AG10803 (cell line): ENCODE results near the gene SFXN5.
A peak's percentile ranks its signal among the peaks of the same experiment; 100 is the strongest.

Source experiments
- DNase-seq: peaks from one replicate; pipeline ENCODE4 v3.0.0; 2010; ENCODE audit warnings: low read depth
- H3K4me3 ChIP-seq: 2 replicates; pipeline ENCODE4 v1.5.1; 2011; ENCODE audit warnings: mild to moderate bottlenecking, low read length, control low read depth
- CTCF ChIP-seq: conservative IDR thresholded peaks from 2 replicates; pipeline ENCODE4 v1.5.1; 2011; ENCODE audit warnings: mild to moderate bottlenecking, low read length, control low read depth, inconsistent platforms

SFXN5 gene

GRCh38 chr2:72892506-72893173 is 178.9 kb downstream of the SFXN5 start:
- TF ChIP-seq CTCF = peak; percentile 85
- H3K4me3 ChIP-seq = no peak overlapping the region
- DNase-seq = peak; percentile 77
